Trophoblast cell (in vitro differentiated cells and primary cell): ENCODE results near the gene CCDC34.
A peak's percentile ranks its signal among the peaks of the same experiment; 100 is the strongest.

ENCODE experiments used
- DNase-seq, 2 donors: peaks; one replicate each; pipeline ENCODE4 v3.0.0-alpha.2; 2016
- H2AFZ ChIP-seq: 2 replicates; pipeline ENCODE4 v1.6.1; 2013; ENCODE audit warnings: low read length, moderate library complexity, mild to moderate bottlenecking; ENCODE audit not compliant: insufficient read depth, poor library complexity
- H2AK5ac ChIP-seq: 2 replicates; pipeline ENCODE4 v1.6.1; 2013; ENCODE audit warnings: mild to moderate bottlenecking, low read length
- H2BK120ac ChIP-seq: 2 replicates; pipeline ENCODE4 v1.6.1; 2013; ENCODE audit warnings: low read length, mild to moderate bottlenecking, moderate library complexity; ENCODE audit not compliant: insufficient read depth, poor library complexity
- H2BK12ac ChIP-seq: 2 replicates; pipeline ENCODE4 v1.6.1; 2013; ENCODE audit warnings: mild to moderate bottlenecking, low read length, moderate library complexity
- H2BK5ac ChIP-seq: 2 replicates; pipeline ENCODE4 v1.6.1; 2013; ENCODE audit warnings: low read length, low read depth, moderate library complexity, mild to moderate bottlenecking; ENCODE audit not compliant: poor library complexity
- H3K14ac ChIP-seq: 2 replicates; pipeline ENCODE4 v1.6.1; 2013; ENCODE audit warnings: mild to moderate bottlenecking, low read length
- H3K18ac ChIP-seq: 2 replicates; pipeline ENCODE4 v1.6.1; 2013; ENCODE audit warnings: mild to moderate bottlenecking, low read length
- H3K23ac ChIP-seq: 2 replicates; pipeline ENCODE4 v1.6.1; 2013; ENCODE audit warnings: low read length
- H3K27ac ChIP-seq: 2 replicates; pipeline ENCODE4 v1.5.1; 2013; ENCODE audit warnings: low read depth, mild to moderate bottlenecking, inconsistent platforms, low read length, moderate library complexity
- H3K27me3 ChIP-seq: 2 replicates; pipeline ENCODE4 v1.6.1; 2013; ENCODE audit warnings: inconsistent platforms, mild to moderate bottlenecking, low read length, moderate library complexity; ENCODE audit not compliant: insufficient read depth
- H3K36me3 ChIP-seq, 2 experiments: 1 replicate in 1 of 2; 2 replicates in 1 of 2; pipeline ENCODE4 v1.6.1; 2013; ENCODE audit warnings: low read length in 2 of 2, mild to moderate bottlenecking in 2 of 2, moderate library complexity in 1 of 2; ENCODE audit not compliant: insufficient read depth in 2 of 2, control insufficient read depth in 1 of 2
- H3K4ac ChIP-seq: 2 replicates; pipeline ENCODE4 v1.6.1; 2013; ENCODE audit warnings: low read depth, mild to moderate bottlenecking, low read length, moderate library complexity
- H3K4me1 ChIP-seq, 2 experiments: 1 replicate in 1 of 2; 2 replicates in 1 of 2; pipeline ENCODE4 v1.6.1; 2013; ENCODE audit warnings: low read length in 2 of 2, mild to moderate bottlenecking in 2 of 2, moderate library complexity in 1 of 2; ENCODE audit not compliant: insufficient read depth in 2 of 2, control insufficient read depth in 1 of 2
- H3K4me2 ChIP-seq: 2 replicates; pipeline ENCODE4 v1.6.1; 2013; ENCODE audit warnings: inconsistent platforms, mild to moderate bottlenecking, low read length, moderate library complexity
- H3K4me3 ChIP-seq: 2 replicates; pipeline ENCODE4 v1.5.1; 2013; ENCODE audit warnings: mild to moderate bottlenecking, low read depth, low read length, inconsistent platforms
- H3K79me1 ChIP-seq: one replicate; pipeline ENCODE4 v1.6.1; 2013; ENCODE audit warnings: low read length
- H3K79me2 ChIP-seq: 2 replicates; pipeline ENCODE4 v1.6.1; 2013; ENCODE audit warnings: low read length, mild to moderate bottlenecking; ENCODE audit not compliant: control insufficient read depth, insufficient read depth, poor library complexity
- H3K9ac ChIP-seq: 2 replicates; pipeline ENCODE4 v1.6.1; 2013; ENCODE audit warnings: mild to moderate bottlenecking, low read length
- H3K9me3 ChIP-seq: 2 replicates; pipeline ENCODE4 v1.6.1; 2013; ENCODE audit warnings: low read depth, mild to moderate bottlenecking, control low read depth, inconsistent platforms, low read length; ENCODE audit not compliant: insufficient read depth
- H4K12ac ChIP-seq: 2 replicates; pipeline ENCODE4 v1.6.1; 2013; ENCODE audit warnings: low read depth, mild to moderate bottlenecking, low read length, moderate library complexity
- H4K8ac ChIP-seq: 2 replicates; pipeline ENCODE4 v1.6.1; 2013; ENCODE audit warnings: low read depth, mild to moderate bottlenecking, low read length, moderate library complexity
- H4K91ac ChIP-seq: one replicate; pipeline ENCODE4 v1.6.1; 2013; ENCODE audit warnings: low read depth, mild to moderate bottlenecking, low read length, moderate library complexity
- WGBS: extraction: QIAGEN DNeasy Blood & Tissue Kit; methylation state at CpG from one replicate; pipeline ENCODE4 v1.1.7; 2013; ENCODE audit warnings: missing lambda C conversion rate; ENCODE audit not compliant: insufficient read length, insufficient coverage; ENCODE audit errors: extremely low coverage; 5-methylcytosine and 5-hydroxymethylcytosine counted together

Gene CCDC34

GRCh38 chr11:27355575-27356104 is 7.4 kb downstream of the CCDC34 start:
- no peaks in the 10 kb centered on the region for H3K79me2 ChIP-seq
- no CpG with 5 or more reads among the region's 3 CpGs for whole genome bisulfite sequencing
- H3K9ac ChIP-seq: no peak overlapping the region

GRCh38 chr11:27354359-27354965 is 8.6 kb downstream of the CCDC34 start:
- no peaks in the 10 kb centered on the region for H3K9me3 ChIP-seq
- H4K12ac ChIP-seq: no peak overlapping the region
- H4K91ac ChIP-seq: no peak overlapping the region
- no peaks in the 10 kb centered on the region for H3K27me3 ChIP-seq
- H3K4me3 ChIP-seq: no peak overlapping the region
- H3K23ac ChIP-seq: no peak overlapping the region
- no peak overlapping the region for H3K9ac ChIP-seq
- no peak overlapping the region for H3K27ac ChIP-seq
- no peak overlapping the region for H3K4me2 ChIP-seq
- WGBS: no CpG with 5 or more reads among the region's 5 CpGs
- H2AK5ac ChIP-seq: no peak overlapping the region
- peaks cover 0 to 2% of the 10 kb centered on the region in 2 experiments for H3K36me3 ChIP-seq
- H4K8ac ChIP-seq: no peak overlapping the region
- H3K79me2 ChIP-seq: no peaks in the 10 kb centered on the region
- peak overlapping the region; percentile 18 for H2BK12ac ChIP-seq
- peaks cover 2 to 3% of the 10 kb centered on the region in 2 experiments for H3K4me1 ChIP-seq
- H3K79me1 ChIP-seq: peaks cover 7% of the 10 kb centered on the region
- H2BK120ac ChIP-seq: peak overlapping the region; percentile 31
- no peak overlapping the region for H3K14ac ChIP-seq
- H3K18ac ChIP-seq: no peak overlapping the region
- H3K4ac ChIP-seq: no peak overlapping the region
- H2BK5ac ChIP-seq: no peak overlapping the region
- no peak for DNase-seq
- no peak overlapping the region for H2AFZ ChIP-seq

More at GRCh38 chr11:27355575-27356104, 7.4 kb downstream of the CCDC34 start:
- no peak overlapping the region for H3K4me2 ChIP-seq
- H4K91ac ChIP-seq: no peak overlapping the region
- H3K4ac ChIP-seq: no peak overlapping the region
- H2BK5ac ChIP-seq: no peak overlapping the region
- H2AFZ ChIP-seq: no peak overlapping the region
- H3K27me3 ChIP-seq: no peaks in the 10 kb centered on the region
- H4K12ac ChIP-seq: no peak overlapping the region
- H3K14ac ChIP-seq: no peak overlapping the region
- H3K9me3 ChIP-seq: no peaks in the 10 kb centered on the region
- no peak overlapping the region for H2BK12ac ChIP-seq
- peaks cover 0 to 2% of the 10 kb centered on the region in 2 experiments for H3K36me3 ChIP-seq
- no peak overlapping the region for H2AK5ac ChIP-seq
- H3K18ac ChIP-seq: no peak overlapping the region
- H3K27ac ChIP-seq: no peak overlapping the region
- H3K4me1 ChIP-seq: peaks cover 7 to 8% of the 10 kb centered on the region in 2 experiments
- H3K23ac ChIP-seq: no peak overlapping the region
- no peak for DNase-seq
- H3K79me1 ChIP-seq: peaks cover 9% of the 10 kb centered on the region
- no peak overlapping the region for H3K4me3 ChIP-seq
- no peak overlapping the region for H2BK120ac ChIP-seq
- H4K8ac ChIP-seq: no peak overlapping the region

- Histone ChIP-seq H2BK120ac (no peak overlapping the region), H3K79me1 (peaks cover 5% of the 10 kb centered on the region), H3K4me2 (no peak overlapping the region), H4K12ac (no peak overlapping the region), H3K4me1 (peaks cover 0 to 2% of the 10 kb centered on the region in 2 experiments), H3K18ac (no peak overlapping the region), H3K27me3 (no peaks in the 10 kb centered on the region), H3K27ac (no peak overlapping the region), H2BK5ac (no peak overlapping the region), H4K91ac (no peak overlapping the region), H3K4ac (no peak overlapping the region), H3K79me2 (no peaks in the 10 kb centered on the region), H4K8ac (no peak overlapping the region), H3K36me3 (peaks cover 0 to 2% of the 10 kb centered on the region in 2 experiments), H3K9me3 (no peaks in the 10 kb centered on the region), H2BK12ac (no peak overlapping the region), H3K14ac (no peak overlapping the region), H2AFZ (no peak overlapping the region), H2AK5ac (no peak overlapping the region), H3K23ac (no peak overlapping the region), H3K9ac (no peak overlapping the region), H3K4me3 (no peak overlapping the region)
- WGBS: no CpG with 5 or more reads among the region's 2 CpGs
- DNase-seq: no peak
Measured at GRCh38 chr11:27353593-27354358, 9.2 kb downstream of the CCDC34 start.

DNA sequence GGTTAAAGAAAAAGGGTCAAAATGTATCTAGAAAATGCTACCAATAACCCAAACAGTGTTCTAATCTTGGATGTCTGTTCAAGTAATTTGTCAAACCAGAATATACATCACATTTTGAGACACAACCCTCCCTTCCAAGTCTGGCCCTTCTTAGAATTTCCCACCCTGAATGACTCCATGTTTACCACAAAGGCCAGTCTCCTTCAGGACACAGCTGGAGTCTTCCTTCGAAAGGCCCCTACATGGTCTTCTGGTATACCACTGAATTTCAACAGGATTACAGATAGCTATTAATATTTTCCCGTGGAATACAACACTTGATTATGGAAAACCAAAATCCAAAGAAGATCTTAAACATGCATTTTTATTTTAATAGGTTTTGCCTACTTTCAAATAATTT is 10.2 kb downstream of the CCDC34 start:
- H4K12ac ChIP-seq: no peak overlapping the region
- no peak overlapping the region for H3K14ac ChIP-seq
- no peak overlapping the region for H3K27ac ChIP-seq
- H4K91ac ChIP-seq: peak overlapping the region; percentile 18
- H3K23ac ChIP-seq: no peak overlapping the region
- H3K9ac ChIP-seq: no peak overlapping the region
- H2BK12ac ChIP-seq: no peak overlapping the region
- H3K4ac ChIP-seq: no peak overlapping the region
- no peak overlapping the region for H3K4me2 ChIP-seq
- H3K9me3 ChIP-seq: no peaks in the 10 kb centered on the region
- H3K79me2 ChIP-seq: no peaks in the 10 kb centered on the region
- no peak overlapping the region for H2BK120ac ChIP-seq
- DNase-seq: no peak
- H3K79me1 ChIP-seq: peaks cover 5% of the 10 kb centered on the region
- no CpG with 5 or more reads among the region's 2 CpGs for WGBS
- H4K8ac ChIP-seq: no peak overlapping the region
- H2AK5ac ChIP-seq: peak overlapping the region; percentile 23
- peaks cover 0 to 2% of the 10 kb centered on the region in 2 experiments for H3K36me3 ChIP-seq
- no peak overlapping the region for H3K18ac ChIP-seq
- no peaks in the 10 kb centered on the region for H3K27me3 ChIP-seq
- H2BK5ac ChIP-seq: no peak overlapping the region
- H3K4me1 ChIP-seq: peaks cover 0 to 2% of the 10 kb centered on the region in 2 experiments
- H2AFZ ChIP-seq: no peak overlapping the region
- no peak overlapping the region for H3K4me3 ChIP-seq
